SK-N-MC (cell line): Measurements from ENCODE around the gene SGSM1.

Experiments
- EZH2 ChIP-seq: fragments of 200-600 bp; sonication (generic); IDR thresholded peaks from one replicate; pipeline ENCODE4 v1.6.1; 2017; ENCODE audit warnings: antibody characterized with exemption
- FOXP2 ChIP-seq: optimal IDR thresholded peaks from 2 replicates; pipeline ENCODE3; 2011; ENCODE audit warnings: mild to moderate bottlenecking, moderate library complexity; ENCODE audit not compliant: insufficient read depth; ENCODE audit errors: extremely low read length, control extremely low read depth
- POLR2AphosphoS5 ChIP-seq: IDR thresholded peaks from 2 replicates; pipeline ENCODE4 v1.6.1; 2012; ENCODE audit warnings: mild to moderate bottlenecking, low read depth, low read length, borderline replicate concordance

- TF ChIP-seq EZH2 (no peak), POLR2AphosphoS5 (no peak), FOXP2 (no peak)
Measured at GRCh38 chr22:24935771-24936483, 129.9 kb downstream of the SGSM1 start.
